Smooth muscle cell (in vitro differentiated cells): ENCODE data around the gene HIBCH. TPM values are rescaled to one million over a fixed set of nuclear protein-coding genes. Genes with fewer than 3 reads are reported as not detected.

Source experiments
- DNase-seq: peaks from one replicate; lab custom pipeline; 2025; ENCODE audit not compliant: unreplicated experiment; lab: John Stamatoyannopoulos, UW
- H2AFZ ChIP-seq: fragments of 200-600 bp; sonication (generic); 2 replicates; pipeline ENCODE4 v1.6.0; 2016; ENCODE audit warnings: antibody characterized with exemption, low read depth, mild to moderate bottlenecking
- H3F3A ChIP-seq: fragments of 200-600 bp; sonication (generic); 2 replicates; pipeline ENCODE4 v1.6.0; 2017; ENCODE audit warnings: antibody characterized with exemption, low read depth
- H3K27ac ChIP-seq: fragments of 200-600 bp; sonication (generic); 2 replicates; pipeline ENCODE4 v1.5.1; 2016; ENCODE audit warnings: low read depth, mild to moderate bottlenecking
- H3K27me3 ChIP-seq: fragments of 200-600 bp; sonication (generic); 2 replicates; pipeline ENCODE4 v1.6.1; 2016; ENCODE audit warnings: low read depth, mild to moderate bottlenecking
- H3K36me3 ChIP-seq: fragments of 200-600 bp; sonication (generic); 2 replicates; pipeline ENCODE4 v1.5.1; 2016; ENCODE audit warnings: low read depth
- H3K4me1 ChIP-seq: fragments of 200-600 bp; sonication (generic); 2 replicates; pipeline ENCODE4 v1.5.1; 2016; ENCODE audit warnings: low read depth
- H3K4me2 ChIP-seq: fragments of 200-600 bp; sonication (generic); 2 replicates; pipeline ENCODE4 v1.6.0; 2016; ENCODE audit warnings: mild to moderate bottlenecking
- H3K4me3 ChIP-seq: fragments of 200-600 bp; sonication (generic); 2 replicates; pipeline ENCODE4 v1.5.1; 2016; ENCODE audit warnings: mild to moderate bottlenecking
- H3K79me2 ChIP-seq: fragments of 200-600 bp; sonication (generic); 2 replicates; pipeline ENCODE4 v1.6.0; 2016; ENCODE audit warnings: low read depth, mild to moderate bottlenecking
- H3K9ac ChIP-seq: fragments of 200-600 bp; sonication (generic); 2 replicates; pipeline ENCODE4 v1.6.0; 2016; ENCODE audit warnings: low read depth
- H3K9me3 ChIP-seq: fragments of 200-600 bp; sonication (generic); replicated peaks from 2 replicates; pipeline ENCODE4 v1.5.1; 2016; ENCODE audit warnings: low read depth
- H4K20me1 ChIP-seq: fragments of 200-600 bp; sonication (generic); 2 replicates; pipeline ENCODE4 v1.6.0; 2016; ENCODE audit warnings: low read depth
- WGBS: methylation state at CpG from one replicate; pipeline ENCODE4 v1.1.7; 2016; ENCODE audit warnings: low lambda C conversion rate; 5-methylcytosine and 5-hydroxymethylcytosine counted together
- polyA plus RNA-seq: library from polyadenylated mRNA; unstranded; fragments of >200 nt; fragmentation: Nextera tagmentation; extraction: Ambion mirVana; gene quantifications from 2 replicates; pipeline ENCODE4 v1.2.1, GENCODE V29; 2016
- total RNA-seq: library from RNA; depleted of rRNA; stranded (reverse); fragments of >200 nt; gene quantifications from 2 replicates; pipeline ENCODE4 v1.2.3, GENCODE V29; 2014
- TF ChIP-seq, protein P1 (sequence below): fragments of 200-600 bp; sonication (generic); IDR thresholded peaks from 2 replicates; pipeline ENCODE4 v1.5.1; 2017; ENCODE audit warnings: borderline replicate concordance, mild to moderate bottlenecking, antibody characterized with exemption; ENCODE audit not compliant: insufficient read depth, poor library complexity, severe bottlenecking

The HIBCH gene
- total and polyA plus RNA-seq, 2 experiments from 2014 or later, result 16.6 to 18.1 TPM

DNA sequence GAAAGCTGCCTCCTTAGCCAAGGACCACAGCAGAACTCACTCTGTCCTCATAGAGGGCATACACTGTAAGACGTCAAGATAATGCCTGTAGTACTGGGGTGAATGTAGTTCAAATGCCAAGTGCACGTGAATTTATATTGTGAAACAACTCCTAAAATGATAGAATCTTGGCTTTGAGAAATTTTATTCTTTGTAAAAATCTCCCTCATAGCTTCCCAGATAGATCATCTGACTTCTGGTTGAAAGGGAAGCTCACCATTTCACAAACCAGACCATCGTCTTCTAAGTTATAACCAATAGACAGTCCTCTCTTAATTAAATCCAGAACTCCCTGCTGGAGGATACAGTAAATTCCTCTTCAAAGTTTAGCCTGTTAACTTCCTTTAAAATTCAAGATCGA lies 146.2 kb downstream of the HIBCH start:
- TF ChIP-seq, protein P1, sequence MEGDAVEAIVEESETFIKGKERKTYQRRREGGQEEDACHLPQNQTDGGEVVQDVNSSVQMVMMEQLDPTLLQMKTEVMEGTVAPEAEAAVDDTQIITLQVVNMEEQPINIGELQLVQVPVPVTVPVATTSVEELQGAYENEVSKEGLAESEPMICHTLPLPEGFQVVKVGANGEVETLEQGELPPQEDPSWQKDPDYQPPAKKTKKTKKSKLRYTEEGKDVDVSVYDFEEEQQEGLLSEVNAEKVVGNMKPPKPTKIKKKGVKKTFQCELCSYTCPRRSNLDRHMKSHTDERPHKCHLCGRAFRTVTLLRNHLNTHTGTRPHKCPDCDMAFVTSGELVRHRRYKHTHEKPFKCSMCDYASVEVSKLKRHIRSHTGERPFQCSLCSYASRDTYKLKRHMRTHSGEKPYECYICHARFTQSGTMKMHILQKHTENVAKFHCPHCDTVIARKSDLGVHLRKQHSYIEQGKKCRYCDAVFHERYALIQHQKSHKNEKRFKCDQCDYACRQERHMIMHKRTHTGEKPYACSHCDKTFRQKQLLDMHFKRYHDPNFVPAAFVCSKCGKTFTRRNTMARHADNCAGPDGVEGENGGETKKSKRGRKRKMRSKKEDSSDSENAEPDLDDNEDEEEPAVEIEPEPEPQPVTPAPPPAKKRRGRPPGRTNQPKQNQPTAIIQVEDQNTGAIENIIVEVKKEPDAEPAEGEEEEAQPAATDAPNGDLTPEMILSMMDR, result no peak
- Histone ChIP-seq H3K4me2 (no peak overlapping the region), H3K79me2 (no peaks in the 10 kb centered on the region), H3K9me3 (no peaks in the 10 kb centered on the region), H3K4me1 (no peaks in the 10 kb centered on the region), H3K36me3 (no peaks in the 10 kb centered on the region), H3K27ac (no peak overlapping the region), H4K20me1 (no peaks in the 10 kb centered on the region), H3K27me3 (no peaks in the 10 kb centered on the region), H3K4me3 (no peak overlapping the region), H2AFZ (no peak overlapping the region), H3K9ac (no peak overlapping the region), H3F3A (no peaks in the 10 kb centered on the region)
- DNase-seq, result no peak
- WGBS, result 50% methylated on average over 4 of the region's 4 CpGs

DNA sequence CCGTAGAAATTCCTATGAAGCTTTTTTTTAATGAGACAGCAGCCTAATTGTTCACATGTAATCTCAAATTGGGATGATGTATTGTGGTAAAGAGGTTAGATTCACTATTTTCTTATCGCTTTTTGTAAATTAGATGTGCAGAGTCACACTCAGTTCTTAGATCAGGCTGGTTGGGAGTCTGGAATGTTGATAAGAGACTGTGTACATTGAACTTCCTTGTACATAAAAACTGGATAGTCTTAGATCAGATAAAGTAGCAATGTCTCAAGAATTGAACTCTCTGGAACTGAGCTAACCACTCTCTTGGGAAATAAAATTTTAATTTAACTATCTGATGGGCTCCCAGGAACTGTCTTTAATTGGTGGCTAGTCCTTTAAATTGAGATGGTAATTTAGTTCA lies 149.0 kb downstream of the HIBCH start:
- Histone ChIP-seq H3F3A (no peaks in the 10 kb centered on the region), H3K4me3 (no peak overlapping the region), H3K9ac (no peak overlapping the region), H2AFZ (no peak overlapping the region), H3K79me2 (no peaks in the 10 kb centered on the region), H3K27me3 (no peaks in the 10 kb centered on the region), H3K9me3 (no peaks in the 10 kb centered on the region), H3K27ac (no peak overlapping the region), H3K4me1 (no peaks in the 10 kb centered on the region), H3K4me2 (no peak overlapping the region), H3K36me3 (no peaks in the 10 kb centered on the region), H4K20me1 (no peaks in the 10 kb centered on the region)
- no peak for DNase-seq
- WGBS, result 58% methylated on average over 2 of the region's 2 CpGs
- TF ChIP-seq, protein P1, result no peak

DNA sequence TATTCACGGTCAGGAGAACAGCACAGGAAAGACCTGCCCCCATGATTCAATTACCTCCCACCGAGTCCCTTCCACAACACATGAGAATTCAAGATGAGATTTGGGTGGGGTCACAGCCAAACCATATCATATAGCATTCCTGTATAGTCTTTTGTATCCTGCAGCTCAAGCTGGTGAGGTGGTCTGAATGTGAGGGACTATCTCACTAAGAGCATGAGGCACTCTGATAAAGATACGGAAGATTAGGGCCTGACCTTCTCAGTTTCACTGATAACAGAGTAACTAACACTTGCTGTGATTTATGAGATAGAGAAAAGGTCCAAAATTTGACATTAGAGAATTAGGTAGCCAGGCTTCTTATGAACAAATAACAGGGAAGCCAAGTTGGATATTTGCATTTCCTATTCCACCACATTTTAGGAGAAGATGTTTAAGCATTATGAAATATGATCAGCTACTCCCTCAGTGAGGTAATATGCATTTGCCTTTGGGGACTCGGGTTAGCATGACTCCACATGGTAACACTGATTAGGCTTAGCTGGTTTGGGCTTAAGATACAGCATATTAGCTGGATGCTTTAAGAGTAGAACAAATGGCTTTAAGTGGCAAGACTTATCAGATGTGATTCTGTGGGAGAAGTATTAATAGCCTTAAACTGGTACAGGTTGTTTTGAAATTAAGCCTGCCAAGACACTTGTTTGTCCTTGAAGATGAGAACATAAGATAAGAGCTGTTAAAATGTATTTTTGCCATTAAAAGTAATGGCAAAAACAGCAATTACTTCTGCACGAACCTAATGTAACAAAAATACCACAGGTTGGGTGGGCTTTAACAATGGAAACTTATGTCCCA lies 150.2 kb downstream of the HIBCH start:
- H3K27ac ChIP-seq, result no peak overlapping the region
- no peaks in the 10 kb centered on the region for H3K4me1 ChIP-seq
- H3F3A ChIP-seq, result no peaks in the 10 kb centered on the region
- no peak overlapping the region for H3K9ac ChIP-seq
- TF ChIP-seq, protein P1, result no peak
- no peak for DNase-seq
- no peak overlapping the region for H3K4me2 ChIP-seq
- H3K36me3 ChIP-seq, result no peaks in the 10 kb centered on the region
- WGBS, result 59% methylated on average over 5 of the region's 5 CpGs
- H3K79me2 ChIP-seq, result no peaks in the 10 kb centered on the region
- no peaks in the 10 kb centered on the region for H3K9me3 ChIP-seq
- H3K4me3 ChIP-seq, result no peak overlapping the region
- no peak overlapping the region for H2AFZ ChIP-seq
- no peaks in the 10 kb centered on the region for H4K20me1 ChIP-seq
- no peaks in the 10 kb centered on the region for H3K27me3 ChIP-seq

DNA sequence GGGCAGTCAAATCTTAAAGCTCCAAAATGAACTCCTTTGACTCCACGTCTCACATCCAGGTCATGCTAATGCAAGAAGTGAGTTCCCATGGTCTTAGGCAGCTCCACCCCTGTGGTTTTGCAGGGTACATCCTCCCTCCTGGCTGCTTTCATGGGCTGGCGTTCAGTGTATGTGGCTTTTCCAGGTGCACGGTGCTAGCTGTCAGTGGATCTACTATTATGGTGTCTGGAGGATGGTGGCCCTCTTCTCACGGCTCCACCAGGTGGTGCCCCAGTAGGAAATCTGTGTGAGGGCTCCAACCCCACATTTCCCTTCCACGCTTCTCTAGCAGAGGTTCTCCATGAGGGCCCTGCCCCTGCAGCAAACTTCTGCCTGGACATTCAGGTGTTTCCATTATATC lies 151.9 kb downstream of the HIBCH start:
- Histone ChIP-seq H3K4me1 (no peaks in the 10 kb centered on the region), H3K27me3 (no peaks in the 10 kb centered on the region), H3K4me2 (no peak overlapping the region), H2AFZ (no peak overlapping the region), H4K20me1 (no peaks in the 10 kb centered on the region), H3K9ac (no peak overlapping the region), H3K36me3 (no peaks in the 10 kb centered on the region), H3F3A (no peaks in the 10 kb centered on the region), H3K79me2 (no peaks in the 10 kb centered on the region), H3K4me3 (no peak overlapping the region), H3K27ac (no peak overlapping the region), H3K9me3 (no peaks in the 10 kb centered on the region)
- no peak for DNase-seq
- 93% methylated on average over 5 of the region's 5 CpGs for WGBS
- TF ChIP-seq, protein P1, result no peak
